T-helper 1 cell treated with Interleukin-12 subunit alpha and Interleukin-12 subunit beta and Interleukin-4 antibody, amounts not matched to agents 30 μg/mL and 1 μg/mL, for 36 hours (primary cell): ENCODE data around the gene AHNAK.

Experiments
- H3K27ac Mint-ChIP-seq: one replicate; pipeline ENCODE4 v1.8.0; 2021; ENCODE audit warnings: mild to moderate bottlenecking, mixed read lengths
- H3K27me3 Mint-ChIP-seq: one replicate; pipeline ENCODE4 v1.8.0; 2021; ENCODE audit warnings: low read depth, mixed read lengths
- H3K36me3 Mint-ChIP-seq: one replicate; pipeline ENCODE4 v1.8.0; 2021; ENCODE audit warnings: low read depth, mixed read lengths
- H3K4me1 Mint-ChIP-seq: one replicate; pipeline ENCODE4 v1.8.0; 2021; ENCODE audit warnings: low read depth, mixed read lengths
- H3K4me3 Mint-ChIP-seq: one replicate; pipeline ENCODE4 v1.8.0; 2021; ENCODE audit warnings: mild to moderate bottlenecking, moderate library complexity, mixed read lengths
- H3K9me3 Mint-ChIP-seq: one replicate; pipeline ENCODE4 v1.8.0; 2021; ENCODE audit warnings: mixed read lengths

Gene AHNAK

DNA sequence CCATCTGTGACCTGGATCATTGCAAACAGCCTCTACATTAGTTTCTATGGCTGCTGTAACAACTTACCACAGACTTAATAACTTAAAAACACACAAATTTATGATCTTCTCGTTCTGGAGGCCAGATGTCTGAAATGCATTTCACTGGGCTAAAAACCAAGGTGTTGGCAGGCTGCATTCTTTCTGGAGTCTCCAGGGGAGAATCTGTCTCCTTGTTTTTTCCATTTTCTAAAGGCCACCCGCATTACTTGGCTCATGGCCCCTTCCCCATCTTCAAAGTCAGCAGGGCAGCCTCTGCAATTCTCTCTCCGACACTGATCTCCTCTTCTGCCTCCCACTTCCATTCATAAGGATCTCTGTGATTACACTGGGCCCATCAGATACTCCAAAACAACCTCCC lies 116.2 kb downstream of the AHNAK start:
- Mint-ChIP-seq H3K4me3 (no peak overlapping the region), H3K9me3 (no peaks in the 10 kb centered on the region), H3K27me3 (no peaks in the 10 kb centered on the region), H3K27ac (no peak overlapping the region), H3K36me3 (no peaks in the 10 kb centered on the region), H3K4me1 (peaks cover 42% of the 10 kb centered on the region)

GRCh38 chr11:62428871-62429560 lies 117.6 kb downstream of the AHNAK start:
- Mint-ChIP-seq H3K4me3 (no peak overlapping the region), H3K27ac (peak overlapping the region; percentile 43), H3K4me1 (peaks cover 44% of the 10 kb centered on the region), H3K36me3 (no peaks in the 10 kb centered on the region), H3K9me3 (no peaks in the 10 kb centered on the region), H3K27me3 (no peaks in the 10 kb centered on the region)

DNA sequence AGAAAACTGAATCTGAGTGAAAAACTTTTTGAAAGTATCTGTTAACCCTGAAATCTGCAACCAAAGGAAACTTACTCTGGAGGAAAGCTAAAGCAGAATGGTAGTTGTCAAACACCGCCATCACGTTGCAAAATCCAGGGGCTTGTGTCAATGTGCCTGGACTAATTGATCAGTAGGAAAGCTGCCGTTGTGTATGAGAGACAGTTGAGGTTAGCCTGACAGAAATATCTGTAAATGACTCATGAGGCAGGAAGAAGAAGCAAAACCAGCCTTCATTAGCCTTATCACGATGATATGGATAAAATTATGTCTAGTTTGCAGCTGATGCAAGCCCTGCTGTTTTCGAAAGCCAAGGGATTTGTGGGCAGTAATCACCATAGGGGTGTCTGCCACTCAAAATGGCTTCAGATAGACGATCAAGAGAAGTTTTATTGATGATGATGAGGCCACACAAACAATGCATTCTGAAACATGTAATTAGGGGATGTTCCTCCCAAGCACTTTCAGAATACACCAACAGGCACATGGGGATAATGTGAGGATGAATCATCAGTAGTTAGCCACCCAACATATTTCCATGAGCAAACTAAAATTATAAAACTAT lies 118.9 kb downstream of the AHNAK start:
- Mint-ChIP-seq H3K27me3 (peaks cover 6% of the 10 kb centered on the region), H3K4me1 (peaks cover 40% of the 10 kb centered on the region), H3K36me3 (no peaks in the 10 kb centered on the region), H3K4me3 (peak overlapping the region; percentile 41), H3K27ac (peak overlapping the region; percentile 91), H3K9me3 (no peaks in the 10 kb centered on the region)

DNA sequence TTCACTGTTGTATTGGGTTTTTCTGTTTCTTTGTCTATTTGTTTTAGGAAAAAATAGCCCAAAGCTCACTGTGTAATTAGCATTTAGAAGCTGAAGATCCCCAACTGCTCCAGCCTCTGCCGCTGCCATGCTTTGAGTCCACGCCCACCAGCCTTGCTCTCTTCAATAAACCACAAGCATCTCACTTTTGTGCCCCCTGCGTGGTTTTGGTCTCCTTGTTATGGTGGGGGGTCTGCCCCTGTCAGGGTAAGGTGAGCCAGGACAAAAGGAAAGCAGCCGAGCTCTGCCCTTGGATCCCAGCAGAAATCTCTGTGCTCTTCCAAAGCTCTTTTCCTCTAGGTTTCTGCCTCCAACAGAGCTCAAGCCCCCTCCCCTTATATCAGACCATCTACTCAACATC lies 123.6 kb downstream of the AHNAK start:
- H3K4me1 Mint-ChIP-seq: peaks cover 26% of the 10 kb centered on the region
- H3K4me3 Mint-ChIP-seq: no peak overlapping the region
- no peaks in the 10 kb centered on the region for H3K9me3 Mint-ChIP-seq
- H3K27ac Mint-ChIP-seq: no peak overlapping the region
- no peaks in the 10 kb centered on the region for H3K36me3 Mint-ChIP-seq
- peaks cover 6% of the 10 kb centered on the region for H3K27me3 Mint-ChIP-seq

DNA sequence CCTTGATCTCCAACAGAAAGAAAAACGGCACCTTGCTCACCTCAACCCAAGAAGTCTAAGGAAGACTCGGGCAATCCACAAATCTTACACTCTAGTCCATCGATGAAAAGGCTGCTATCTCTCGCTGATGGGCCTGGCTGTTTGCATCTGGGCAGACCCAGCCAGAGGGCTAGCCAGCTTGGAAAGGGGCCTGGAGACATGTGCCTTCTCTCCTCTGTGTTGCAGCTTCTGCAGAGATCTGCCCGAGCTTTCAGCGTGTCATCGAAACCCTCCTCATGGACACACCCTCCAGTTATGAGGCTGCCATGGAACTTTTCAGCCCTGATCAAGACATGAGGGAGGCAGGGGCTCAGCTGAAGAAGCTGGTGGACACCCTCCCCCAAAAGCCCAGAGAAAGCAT lies 124.6 kb downstream of the AHNAK start:
- Mint-ChIP-seq H3K36me3 (no peaks in the 10 kb centered on the region), H3K27ac (no peak overlapping the region), H3K4me3 (no peak overlapping the region), H3K27me3 (peaks cover 6% of the 10 kb centered on the region), H3K4me1 (peaks cover 20% of the 10 kb centered on the region), H3K9me3 (no peaks in the 10 kb centered on the region)

DNA sequence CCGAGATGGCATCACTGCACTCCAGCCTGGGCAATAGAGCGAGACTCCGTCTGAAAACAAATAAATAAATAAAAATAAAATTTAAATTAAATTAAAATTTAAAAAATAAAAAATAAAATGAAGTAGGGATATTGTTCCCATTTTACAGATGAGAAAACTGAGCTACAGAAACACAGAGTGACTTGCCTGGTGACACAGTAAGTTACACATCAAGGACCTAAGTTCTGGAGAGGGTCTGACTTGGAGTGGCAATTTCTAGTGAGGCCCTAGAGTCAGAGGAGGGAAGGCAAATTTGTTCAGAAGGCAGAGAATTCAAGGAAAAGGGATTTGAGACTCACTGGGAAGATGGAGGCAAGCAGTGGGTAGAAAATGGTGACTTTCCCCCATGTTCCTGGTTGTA lies 125.7 kb downstream of the AHNAK start:
- Mint-ChIP-seq H3K4me1 (peaks cover 11% of the 10 kb centered on the region), H3K36me3 (no peaks in the 10 kb centered on the region), H3K27me3 (peaks cover 6% of the 10 kb centered on the region), H3K4me3 (no peak overlapping the region), H3K9me3 (no peaks in the 10 kb centered on the region), H3K27ac (no peak overlapping the region)

DNA sequence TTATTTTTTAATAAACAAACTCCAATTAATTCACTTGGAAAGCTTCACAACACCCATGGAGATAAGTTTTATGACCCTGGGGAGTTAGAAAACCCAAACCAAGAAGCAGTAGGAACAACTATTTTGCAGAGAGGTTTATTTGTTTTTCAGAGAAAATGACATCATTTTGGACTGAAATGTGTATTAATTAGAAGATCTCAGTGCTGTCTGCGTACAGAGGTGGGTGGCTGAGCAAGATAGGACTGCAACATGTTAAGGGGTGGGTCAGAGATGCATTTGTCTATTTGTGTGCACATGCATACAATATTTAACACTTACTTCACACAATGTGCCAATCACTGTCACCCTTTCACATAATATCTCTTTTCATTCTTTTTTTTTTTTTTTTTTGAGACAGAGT lies 126.7 kb downstream of the AHNAK start:
- no peaks in the 10 kb centered on the region for H3K36me3 Mint-ChIP-seq
- H3K4me3 Mint-ChIP-seq: no peak overlapping the region
- no peaks in the 10 kb centered on the region for H3K9me3 Mint-ChIP-seq
- H3K4me1 Mint-ChIP-seq: peaks cover 9% of the 10 kb centered on the region
- no peak overlapping the region for H3K27ac Mint-ChIP-seq
- H3K27me3 Mint-ChIP-seq: peaks cover 6% of the 10 kb centered on the region

DNA sequence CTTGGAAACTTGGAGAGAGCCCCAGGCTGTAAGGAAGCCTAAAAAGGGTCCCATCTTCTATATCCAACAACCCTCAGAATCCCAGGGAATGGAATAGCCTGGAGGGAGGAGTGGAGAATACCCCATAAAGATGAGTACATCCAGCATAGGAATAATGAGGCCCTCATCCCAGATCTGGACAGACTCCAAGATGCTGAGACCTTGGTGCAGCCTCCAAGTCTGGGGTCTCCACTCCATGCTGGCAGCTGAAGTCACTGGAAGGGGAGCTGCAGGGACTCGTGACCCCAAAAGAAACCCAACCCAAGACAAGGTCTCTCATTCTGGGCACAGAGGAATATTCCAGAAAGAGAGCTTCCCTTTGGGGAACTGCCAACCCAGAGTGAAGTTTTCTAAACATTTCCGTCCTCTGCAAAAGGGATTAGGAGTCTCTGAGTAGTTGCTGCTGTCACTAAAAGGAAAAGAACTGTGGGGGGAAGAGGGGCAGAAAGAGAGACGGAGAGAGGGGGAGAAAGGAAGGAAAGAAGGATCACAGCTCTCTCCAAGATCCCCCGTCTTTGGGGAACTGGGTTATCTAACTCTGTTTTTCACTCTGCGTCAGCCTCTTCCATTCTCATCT lies 127.2 kb downstream of the AHNAK start:
- Mint-ChIP-seq H3K36me3 (no peaks in the 10 kb centered on the region), H3K27me3 (peaks cover 6% of the 10 kb centered on the region), H3K4me3 (no peak overlapping the region), H3K27ac (no peak overlapping the region), H3K9me3 (no peaks in the 10 kb centered on the region), H3K4me1 (peaks cover 5% of the 10 kb centered on the region)

DNA sequence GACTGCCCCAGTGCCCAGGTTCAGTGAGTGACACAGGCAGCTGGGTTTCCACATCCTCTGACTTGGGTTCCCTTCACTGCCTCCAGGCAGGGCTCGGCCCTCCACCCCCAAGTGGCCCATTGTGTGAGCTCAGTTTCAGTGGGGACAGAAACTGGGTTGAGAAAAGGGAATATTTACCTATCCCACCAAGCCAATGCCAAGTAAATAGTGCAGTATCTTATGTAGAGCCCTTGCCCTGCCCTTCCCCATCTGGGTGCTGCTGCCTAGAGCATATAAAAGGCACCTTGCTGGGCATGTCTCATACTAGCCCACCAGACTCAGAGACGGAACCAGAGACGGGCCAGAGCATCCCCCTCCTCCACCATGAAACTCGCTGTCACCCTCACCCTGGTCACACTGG lies 127.9 kb downstream of the AHNAK start, which contains the start of gene SCGB1A1:
TSS of gene SCGB1A1 (plus strand) at position 301 of the 400 bp plus-strand sequence. CDS start at position 364, 63 bp downstream.
- no peaks in the 10 kb centered on the region for H3K36me3 Mint-ChIP-seq
- no peak within 1 kb of the TSS for H3K4me3 Mint-ChIP-seq

GRCh38 chr11:62418136-62418535 lies 128.5 kb downstream of the AHNAK start:
- no peaks in the 10 kb centered on the region for H3K9me3 Mint-ChIP-seq
- no peak overlapping the region for H3K4me3 Mint-ChIP-seq
- no peak overlapping the region for H3K27ac Mint-ChIP-seq
- H3K4me1 Mint-ChIP-seq: peaks cover 4% of the 10 kb centered on the region
- H3K27me3 Mint-ChIP-seq: no peaks in the 10 kb centered on the region
- no peaks in the 10 kb centered on the region for H3K36me3 Mint-ChIP-seq

More for the DNA sequence above, 127.9 kb downstream of the AHNAK start, which contains the start of gene SCGB1A1:
- H3K27me3 Mint-ChIP-seq: peaks cover 6% of the 10 kb centered on the region
- H3K4me1 Mint-ChIP-seq: peaks cover 4% of the 10 kb centered on the region
- no peak within 1 kb of the TSS for H3K27ac Mint-ChIP-seq
- H3K9me3 Mint-ChIP-seq: no peaks in the 10 kb centered on the region

GRCh38 chr11:62416596-62416995 lies 130.0 kb downstream of the AHNAK start:
- H3K27ac Mint-ChIP-seq: no peak overlapping the region
- no peaks in the 10 kb centered on the region for H3K9me3 Mint-ChIP-seq
- no peaks in the 10 kb centered on the region for H3K27me3 Mint-ChIP-seq
- H3K4me1 Mint-ChIP-seq: no peaks in the 10 kb centered on the region
- no peak overlapping the region for H3K4me3 Mint-ChIP-seq
- H3K36me3 Mint-ChIP-seq: no peaks in the 10 kb centered on the region

DNA sequence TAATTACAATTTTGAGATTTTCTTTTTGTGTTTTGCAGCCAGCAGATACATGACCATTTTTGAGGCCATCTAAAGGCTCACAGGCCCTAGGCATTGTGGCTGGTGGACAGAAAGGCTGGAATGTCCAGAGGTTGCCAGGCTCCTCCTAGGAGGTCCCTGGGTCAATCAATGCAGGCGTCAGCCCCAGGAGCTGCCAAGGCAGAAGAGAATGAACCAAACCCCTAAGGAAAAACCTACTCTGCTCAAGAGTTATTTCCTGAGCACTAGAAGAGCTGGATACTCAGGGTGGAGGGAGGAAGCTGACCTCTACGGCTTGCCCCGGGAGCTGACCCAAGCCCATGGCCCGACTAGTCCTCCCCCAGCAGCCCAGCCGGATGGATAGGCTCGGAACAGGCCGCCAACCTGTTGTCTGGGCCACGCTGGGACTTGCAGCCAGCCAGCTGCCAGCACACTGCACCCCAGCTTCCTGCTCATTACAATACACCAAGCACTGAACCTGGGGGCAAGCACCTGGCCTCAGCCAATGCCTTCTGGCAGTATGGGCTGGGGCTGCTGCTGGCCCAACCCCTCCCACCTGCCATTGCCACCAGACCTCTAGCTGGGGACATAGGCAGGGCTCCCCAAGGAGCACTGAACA lies 133.4 kb downstream of the AHNAK start:
- Mint-ChIP-seq H3K27ac (no peak overlapping the region), H3K4me3 (no peak overlapping the region), H3K27me3 (no peaks in the 10 kb centered on the region), H3K36me3 (no peaks in the 10 kb centered on the region), H3K9me3 (no peaks in the 10 kb centered on the region), H3K4me1 (no peaks in the 10 kb centered on the region)

DNA sequence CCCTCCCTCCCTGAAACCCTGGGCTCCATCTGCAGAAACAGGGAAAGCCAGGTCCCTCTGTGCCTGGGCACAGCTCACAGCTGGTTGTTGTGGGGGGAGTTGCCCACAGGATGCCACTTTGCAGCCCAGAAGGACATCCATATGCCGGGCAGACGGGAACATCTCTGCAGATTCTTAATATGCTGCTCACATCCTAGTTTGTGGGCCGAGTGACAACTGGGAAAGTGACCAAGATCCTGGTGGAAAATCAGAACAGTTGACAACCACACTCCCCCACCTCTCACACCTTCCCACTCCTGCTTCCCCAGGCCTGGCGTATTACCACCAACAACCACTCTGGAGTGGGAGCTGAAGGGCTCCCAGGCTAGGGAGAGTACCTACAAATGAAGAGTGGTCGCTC lies 135.1 kb downstream of the AHNAK start:
- H3K4me3 Mint-ChIP-seq: no peak overlapping the region
- H3K27me3 Mint-ChIP-seq: no peaks in the 10 kb centered on the region
- no peaks in the 10 kb centered on the region for H3K36me3 Mint-ChIP-seq
- no peaks in the 10 kb centered on the region for H3K4me1 Mint-ChIP-seq
- no peaks in the 10 kb centered on the region for H3K9me3 Mint-ChIP-seq
- no peak overlapping the region for H3K27ac Mint-ChIP-seq

- H3K9me3 Mint-ChIP-seq: no peaks in the 10 kb centered on the region
- no peak overlapping the region for H3K27ac Mint-ChIP-seq
- no peaks in the 10 kb centered on the region for H3K4me1 Mint-ChIP-seq
- no peaks in the 10 kb centered on the region for H3K36me3 Mint-ChIP-seq
- no peak overlapping the region for H3K4me3 Mint-ChIP-seq
- no peaks in the 10 kb centered on the region for H3K27me3 Mint-ChIP-seq
Measured at GRCh38 chr11:62410972-62411371, 135.6 kb downstream of the AHNAK start.

DNA sequence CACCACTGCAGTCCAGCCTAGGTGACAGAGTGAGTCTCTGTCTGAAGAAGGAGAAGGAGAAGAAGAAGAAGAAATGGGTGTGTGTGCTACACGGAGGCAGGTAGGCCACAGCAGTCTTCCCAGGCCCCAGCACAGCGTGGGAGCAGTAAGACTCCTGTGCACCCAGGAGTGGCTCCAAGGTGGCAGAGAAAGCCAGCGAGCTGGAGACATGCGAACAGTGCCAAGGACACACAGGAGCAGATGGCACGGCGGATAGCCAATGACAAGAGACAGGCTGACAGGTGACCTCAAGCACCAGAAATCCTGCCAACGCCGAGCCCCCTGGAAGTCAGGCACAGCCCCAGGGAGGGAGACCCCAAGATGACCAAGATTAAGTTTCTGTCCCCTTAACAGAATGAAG lies 136.8 kb downstream of the AHNAK start:
- Mint-ChIP-seq H3K36me3 (no peaks in the 10 kb centered on the region), H3K27ac (no peak overlapping the region), H3K4me1 (no peaks in the 10 kb centered on the region), H3K4me3 (no peak overlapping the region), H3K9me3 (no peaks in the 10 kb centered on the region), H3K27me3 (no peaks in the 10 kb centered on the region)
